ENCODE data around the gene SLC7A7. TPM values are rescaled to one million over a fixed set of nuclear protein-coding genes. Genes with fewer than 3 reads are reported as not detected.

The SLC7A7 gene
- total and polyA plus RNA-seq, 4 donors = 28.0 to 113 (median 48.2) TPM

- ATAC-seq (ENCODE audit: insufficient read depth, low FRiP score) = no peak
- H3K36me3 ChIP-seq (ENCODE audit: control insufficient read depth in 4 of 4, insufficient read depth in 4 of 4, low read length in 4 of 4) = peaks cover 0 to 2% (median 0%) of the 10 kb centered on the region in 4 donors
- no peak for TF ChIP-seq CTCF (IDR thresholded peaks at IDR 0.05; ENCODE audit: control extremely low read depth, extremely low read depth)
- peaks cover 0 to 4% (median 0%) of the 10 kb centered on the region in 5 donors for H3K4me1 ChIP-seq (ENCODE audit: control insufficient read depth in 5 of 5, insufficient read depth in 5 of 5, low read length in 5 of 5)
- H3K27ac ChIP-seq (ENCODE audit: low read depth in 1 of 2, low read length in 1 of 2) = no peak overlapping the region
- H3K9me3 ChIP-seq (ENCODE audit: control insufficient read depth in 4 of 4, insufficient read depth in 3 of 4, low read length in 3 of 4) = no peaks in the 10 kb centered on the region
- H3K27me3 ChIP-seq (ENCODE audit: control insufficient read depth in 3 of 3, insufficient read depth in 3 of 3, low read length in 2 of 3) = no peaks in the 10 kb centered on the region
- WGBS, 2 donors = 42 to 51% methylated on average over 2 of the region's 2 CpGs
- no peak for DNase-seq
- H3K4me3 ChIP-seq = no peak overlapping the region
- no peak overlapping the region for H3K9ac ChIP-seq (ENCODE audit: insufficient read depth in 1 of 2, low read length in 2 of 2)
Measured at GRCh38 chr14:22798528-22798927, 16.7 kb downstream of the SLC7A7 start.

- H3K27ac ChIP-seq (ENCODE audit: low read depth in 1 of 2, low read length in 1 of 2) = no peak overlapping the region
- 59 to 62% methylated on average over 5 of the region's 5 CpGs for WGBS, 2 donors
Measured at GRCh38 chr14:22797017-22797917, 18.0 kb downstream of the SLC7A7 start.

GRCh38 chr14:22796087-22796707, 19.0 kb downstream of the SLC7A7 start:
- 64 to 82% methylated on average over 5 of the region's 5 CpGs for WGBS, 2 donors
- no peak for TF ChIP-seq CTCF (IDR thresholded peaks at IDR 0.05; ENCODE audit: control extremely low read depth, extremely low read depth)
- Histone ChIP-seq H3K27me3 (ENCODE audit: control insufficient read depth in 3 of 3, insufficient read depth in 3 of 3, low read length in 2 of 3) (no peaks in the 10 kb centered on the region), H3K27ac (ENCODE audit: low read depth in 1 of 2, low read length in 1 of 2) (peak overlapping the region in 1 of 2 donors; percentile 9), H3K36me3 (ENCODE audit: control insufficient read depth in 4 of 4, insufficient read depth in 4 of 4, low read length in 4 of 4) (peaks cover 0 to 2% (median 0%) of the 10 kb centered on the region in 4 donors), H3K4me1 (ENCODE audit: control insufficient read depth in 5 of 5, insufficient read depth in 5 of 5, low read length in 5 of 5) (peaks cover 0 to 2% (median 0%) of the 10 kb centered on the region in 5 donors), H3K9me3 (ENCODE audit: control insufficient read depth in 4 of 4, insufficient read depth in 3 of 4, low read length in 3 of 4) (no peaks in the 10 kb centered on the region), H3K9ac (ENCODE audit: insufficient read depth in 1 of 2, low read length in 2 of 2) (no peak overlapping the region), H3K4me3 (no peak overlapping the region)
- ATAC-seq (ENCODE audit: insufficient read depth, low FRiP score) (no peak), DNase-seq (no peak)

More at GRCh38 chr14:22797017-22797917, 18.0 kb downstream of the SLC7A7 start:
- no peak for ATAC-seq (ENCODE audit: insufficient read depth, low FRiP score)
- DNase-seq = no peak
- Histone ChIP-seq H3K4me1 (ENCODE audit: control insufficient read depth in 5 of 5, insufficient read depth in 5 of 5, low read length in 5 of 5) (peaks cover 0 to 2% (median 0%) of the 10 kb centered on the region in 5 donors), H3K36me3 (ENCODE audit: control insufficient read depth in 4 of 4, insufficient read depth in 4 of 4, low read length in 4 of 4) (peaks cover 0 to 2% (median 0%) of the 10 kb centered on the region in 4 donors), H3K4me3 (no peak overlapping the region), H3K27me3 (ENCODE audit: control insufficient read depth in 3 of 3, insufficient read depth in 3 of 3, low read length in 2 of 3) (no peaks in the 10 kb centered on the region), H3K9me3 (ENCODE audit: control insufficient read depth in 4 of 4, insufficient read depth in 3 of 4, low read length in 3 of 4) (no peaks in the 10 kb centered on the region), H3K9ac (ENCODE audit: insufficient read depth in 1 of 2, low read length in 2 of 2) (no peak overlapping the region)
- no peak for TF ChIP-seq CTCF (IDR thresholded peaks at IDR 0.05; ENCODE audit: control extremely low read depth, extremely low read depth)

Measured in lung (tissue), 12 donors.